ENCODE measurements around the gene DPH6.

DNA sequence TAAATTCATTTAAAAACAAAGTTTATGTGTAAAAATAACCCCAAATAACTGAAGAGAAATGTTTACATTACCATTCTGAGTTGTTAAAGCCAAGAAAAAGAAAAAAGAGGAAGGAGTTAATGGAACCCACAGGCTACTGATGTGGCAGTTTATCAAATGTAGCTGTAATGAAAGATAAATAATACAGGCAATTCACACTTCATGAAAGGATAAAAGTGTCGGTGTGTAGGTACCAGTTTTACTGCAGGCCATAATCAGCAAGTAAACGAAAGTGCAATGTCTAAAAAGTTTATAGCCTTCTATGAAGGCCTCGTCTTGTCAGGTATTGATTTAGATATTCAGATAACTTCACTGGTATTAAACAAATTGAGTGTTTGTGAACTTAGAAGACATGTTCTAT, 164.6 kb downstream of the DPH6 start:
- no peak for TF ChIP-seq EZH2phosphoT487 (IDR thresholded peaks at IDR 0.05; ENCODE audit: low read depth)
- TF ChIP-seq, protein P1, sequence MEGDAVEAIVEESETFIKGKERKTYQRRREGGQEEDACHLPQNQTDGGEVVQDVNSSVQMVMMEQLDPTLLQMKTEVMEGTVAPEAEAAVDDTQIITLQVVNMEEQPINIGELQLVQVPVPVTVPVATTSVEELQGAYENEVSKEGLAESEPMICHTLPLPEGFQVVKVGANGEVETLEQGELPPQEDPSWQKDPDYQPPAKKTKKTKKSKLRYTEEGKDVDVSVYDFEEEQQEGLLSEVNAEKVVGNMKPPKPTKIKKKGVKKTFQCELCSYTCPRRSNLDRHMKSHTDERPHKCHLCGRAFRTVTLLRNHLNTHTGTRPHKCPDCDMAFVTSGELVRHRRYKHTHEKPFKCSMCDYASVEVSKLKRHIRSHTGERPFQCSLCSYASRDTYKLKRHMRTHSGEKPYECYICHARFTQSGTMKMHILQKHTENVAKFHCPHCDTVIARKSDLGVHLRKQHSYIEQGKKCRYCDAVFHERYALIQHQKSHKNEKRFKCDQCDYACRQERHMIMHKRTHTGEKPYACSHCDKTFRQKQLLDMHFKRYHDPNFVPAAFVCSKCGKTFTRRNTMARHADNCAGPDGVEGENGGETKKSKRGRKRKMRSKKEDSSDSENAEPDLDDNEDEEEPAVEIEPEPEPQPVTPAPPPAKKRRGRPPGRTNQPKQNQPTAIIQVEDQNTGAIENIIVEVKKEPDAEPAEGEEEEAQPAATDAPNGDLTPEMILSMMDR (IDR thresholded peaks at IDR 0.05; ENCODE audit: low read depth, low read length), result no peak
